Astrocyte (in vitro differentiated cells and primary cell): Measurements from ENCODE around the gene LYST.

ENCODE experiments used
- EZH2 ChIP-seq: IDR thresholded peaks from 2 replicates; pipeline ENCODE4 v1.6.1; 2012; ENCODE audit warnings: mild to moderate bottlenecking, low read length, inconsistent platforms; ENCODE audit not compliant: insufficient read depth
- TF ChIP-seq, protein P1 (sequence below): IDR thresholded peaks from 2 replicates; pipeline ENCODE4 v1.5.1; 2011; ENCODE audit warnings: low read depth, mild to moderate bottlenecking, inconsistent platforms, low read length, moderate library complexity; ENCODE audit not compliant: insufficient read depth

DNA sequence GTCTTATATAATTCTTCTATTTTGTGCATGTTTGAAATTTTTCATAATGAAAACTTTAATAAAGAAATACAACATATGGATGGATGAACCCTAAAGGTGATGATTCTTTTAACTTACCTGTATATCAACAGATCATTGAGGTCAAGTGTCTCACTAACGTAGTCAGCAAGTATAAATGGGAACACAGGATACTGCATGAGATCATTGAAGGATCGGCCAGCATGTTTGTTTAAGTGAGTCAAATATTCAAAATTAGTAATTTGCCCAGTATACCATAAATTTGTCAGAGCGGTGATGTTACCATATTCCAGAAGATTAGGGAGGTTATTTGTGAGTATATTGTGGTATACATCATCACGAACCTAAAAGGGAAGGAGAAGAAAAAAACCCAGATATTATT lies 146.2 kb downstream of the LYST start:
- TF ChIP-seq EZH2, result no peak
- TF ChIP-seq, protein P1, sequence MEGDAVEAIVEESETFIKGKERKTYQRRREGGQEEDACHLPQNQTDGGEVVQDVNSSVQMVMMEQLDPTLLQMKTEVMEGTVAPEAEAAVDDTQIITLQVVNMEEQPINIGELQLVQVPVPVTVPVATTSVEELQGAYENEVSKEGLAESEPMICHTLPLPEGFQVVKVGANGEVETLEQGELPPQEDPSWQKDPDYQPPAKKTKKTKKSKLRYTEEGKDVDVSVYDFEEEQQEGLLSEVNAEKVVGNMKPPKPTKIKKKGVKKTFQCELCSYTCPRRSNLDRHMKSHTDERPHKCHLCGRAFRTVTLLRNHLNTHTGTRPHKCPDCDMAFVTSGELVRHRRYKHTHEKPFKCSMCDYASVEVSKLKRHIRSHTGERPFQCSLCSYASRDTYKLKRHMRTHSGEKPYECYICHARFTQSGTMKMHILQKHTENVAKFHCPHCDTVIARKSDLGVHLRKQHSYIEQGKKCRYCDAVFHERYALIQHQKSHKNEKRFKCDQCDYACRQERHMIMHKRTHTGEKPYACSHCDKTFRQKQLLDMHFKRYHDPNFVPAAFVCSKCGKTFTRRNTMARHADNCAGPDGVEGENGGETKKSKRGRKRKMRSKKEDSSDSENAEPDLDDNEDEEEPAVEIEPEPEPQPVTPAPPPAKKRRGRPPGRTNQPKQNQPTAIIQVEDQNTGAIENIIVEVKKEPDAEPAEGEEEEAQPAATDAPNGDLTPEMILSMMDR, result no peak
